GM19193 (cell line): ENCODE results near the gene ANP32E.

Source experiments
- POLR2A ChIP-seq: IDR thresholded peaks from 4 replicates; pipeline ENCODE4 v1.6.1; 2011; ENCODE audit not compliant: insufficient read depth, insufficient read length; ENCODE audit errors: extremely low read depth

Gene ANP32E

GRCh38 chr1:150234566-150235293 is 1.2 kb downstream of the ANP32E start:
- TF ChIP-seq POLR2A: peak; percentile 91

- no peak for TF ChIP-seq POLR2A
These were observed 1.7 kb downstream of the ANP32E start for GRCh38 chr1:150234309-150234565.

- no peak for TF ChIP-seq POLR2A
These were observed 2.3 kb downstream of the ANP32E start for GRCh38 chr1:150233359-150234308.

- no peak for TF ChIP-seq POLR2A
These were observed 8.7 kb downstream of the ANP32E start for GRCh38 chr1:150227228-150227627.

GRCh38 chr1:150226486-150226885 is 9.4 kb downstream of the ANP32E start:
- TF ChIP-seq POLR2A: no peak

- TF ChIP-seq POLR2A: no peak
These were observed 10.4 kb downstream of the ANP32E start for GRCh38 chr1:150225546-150225945.

- no peak for TF ChIP-seq POLR2A
These were observed 10.9 kb downstream of the ANP32E start for GRCh38 chr1:150224983-150225382.

GRCh38 chr1:150221552-150221951 is 14.4 kb downstream of the ANP32E start:
- no peak for TF ChIP-seq POLR2A

- peak; percentile 65 for TF ChIP-seq POLR2A
These were observed 22.5 kb downstream of the ANP32E start for GRCh38 chr1:150213170-150214098.

GRCh38 chr1:150212070-150212469 is 23.8 kb downstream of the ANP32E start:
- no peak for TF ChIP-seq POLR2A

- TF ChIP-seq POLR2A: no peak
These were observed 25.2 kb downstream of the ANP32E start for GRCh38 chr1:150210706-150211105.

GRCh38 chr1:150210091-150210490 is 25.8 kb downstream of the ANP32E start:
- TF ChIP-seq POLR2A: no peak

GRCh38 chr1:150207281-150207971 is 28.5 kb downstream of the ANP32E start:
- TF ChIP-seq POLR2A: no peak

- TF ChIP-seq POLR2A: no peak
These were observed 39.5 kb downstream of the ANP32E start for GRCh38 chr1:150196417-150196816.
